ENCODE data around the gene POTEF.
"Not testable (repeated sequence)": the region's sequence is repeated elsewhere in the genome, so short reads cannot be mapped to it uniquely, and the experiment has no call there.

Gene POTEF

GRCh38 chr2:130129120-130129829 lies at the start of gene POTEF:
Gene POTEF, minus strand, starts transcription at chr2:130129222. Its CDS starts 8,707 bp downstream, at chr2:130120515.
- DNase-seq, result not testable (repeated sequence)

- DNase-seq, result not testable (repeated sequence)
These were observed 45.8 kb upstream of the POTEF start for GRCh38 chr2:130174866-130175265.

GRCh38 chr2:130169896-130170295 lies 40.9 kb upstream of the POTEF start:
- no peak for DNase-seq

- not testable (repeated sequence) for DNase-seq
These were observed 40.1 kb upstream of the POTEF start for GRCh38 chr2:130169163-130169562.

- DNase-seq, result not testable (repeated sequence)
These were observed 37.6 kb upstream of the POTEF start for GRCh38 chr2:130166611-130167010.

GRCh38 chr2:130165293-130166016 lies 36.4 kb upstream of the POTEF start:
- no peak for DNase-seq

- no peak for DNase-seq
These were observed 33.9 kb upstream of the POTEF start for GRCh38 chr2:130162968-130163367.

GRCh38 chr2:130162486-130162885 lies 33.5 kb upstream of the POTEF start:
- not testable (repeated sequence) for DNase-seq

- DNase-seq, result not testable (repeated sequence)
These were observed 32.0 kb upstream of the POTEF start for GRCh38 chr2:130160838-130161705.

GRCh38 chr2:130160131-130160530 lies 31.1 kb upstream of the POTEF start:
- no peak for DNase-seq

- not testable (repeated sequence) for DNase-seq
These were observed 30.4 kb upstream of the POTEF start for GRCh38 chr2:130159376-130159775.

GRCh38 chr2:130158631-130159030 lies 29.6 kb upstream of the POTEF start:
- no peak for DNase-seq

GRCh38 chr2:130157825-130158514 lies 28.9 kb upstream of the POTEF start:
- not testable (repeated sequence) for DNase-seq

GRCh38 chr2:130157354-130157753 lies 28.3 kb upstream of the POTEF start:
- not testable (repeated sequence) for DNase-seq

- DNase-seq, result no peak
These were observed 27.6 kb upstream of the POTEF start for GRCh38 chr2:130156624-130157004.

- peak; percentile 48 for DNase-seq
These were observed 27.1 kb upstream of the POTEF start for GRCh38 chr2:130155956-130156623.

GRCh38 chr2:130154773-130155765 lies 26.0 kb upstream of the POTEF start:
- DNase-seq, result no peak

- not testable (repeated sequence) for DNase-seq
These were observed 25.4 kb upstream of the POTEF start for GRCh38 chr2:130154423-130154770.

GRCh38 chr2:130153721-130154422 lies 24.9 kb upstream of the POTEF start:
- not testable (repeated sequence) for DNase-seq

Data from fibroblast of upper back skin (primary cell).